ENCODE measurements around the gene LGI2. TPM values are rescaled to one million over a fixed set of nuclear protein-coding genes. Genes with fewer than 3 reads are reported as not detected.

The LGI2 gene
- total and polyA plus RNA-seq, 7 donors: 0.08 to 1.0 (median 0.32) TPM

DNA sequence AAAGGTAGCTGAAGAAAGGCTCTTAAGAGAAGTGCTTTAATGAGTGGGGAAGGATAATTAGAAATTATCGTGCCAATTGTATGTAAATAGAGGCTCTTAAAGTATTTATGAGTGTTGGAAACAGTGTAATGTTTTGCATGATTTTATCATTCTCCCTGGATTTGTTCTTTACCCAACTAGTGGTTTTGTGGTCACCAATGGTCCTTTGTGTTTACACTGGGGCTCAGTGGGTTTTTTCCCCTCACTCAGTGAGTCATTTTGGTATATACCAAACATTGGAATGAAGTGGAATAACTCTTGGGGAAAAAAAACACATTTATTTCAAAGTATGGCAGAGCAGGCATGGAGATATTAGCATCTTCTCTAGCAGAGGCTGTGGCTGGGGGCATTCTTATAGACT is 20.8 kb upstream of the LGI2 start:
- no peak for DNase-seq

DNA sequence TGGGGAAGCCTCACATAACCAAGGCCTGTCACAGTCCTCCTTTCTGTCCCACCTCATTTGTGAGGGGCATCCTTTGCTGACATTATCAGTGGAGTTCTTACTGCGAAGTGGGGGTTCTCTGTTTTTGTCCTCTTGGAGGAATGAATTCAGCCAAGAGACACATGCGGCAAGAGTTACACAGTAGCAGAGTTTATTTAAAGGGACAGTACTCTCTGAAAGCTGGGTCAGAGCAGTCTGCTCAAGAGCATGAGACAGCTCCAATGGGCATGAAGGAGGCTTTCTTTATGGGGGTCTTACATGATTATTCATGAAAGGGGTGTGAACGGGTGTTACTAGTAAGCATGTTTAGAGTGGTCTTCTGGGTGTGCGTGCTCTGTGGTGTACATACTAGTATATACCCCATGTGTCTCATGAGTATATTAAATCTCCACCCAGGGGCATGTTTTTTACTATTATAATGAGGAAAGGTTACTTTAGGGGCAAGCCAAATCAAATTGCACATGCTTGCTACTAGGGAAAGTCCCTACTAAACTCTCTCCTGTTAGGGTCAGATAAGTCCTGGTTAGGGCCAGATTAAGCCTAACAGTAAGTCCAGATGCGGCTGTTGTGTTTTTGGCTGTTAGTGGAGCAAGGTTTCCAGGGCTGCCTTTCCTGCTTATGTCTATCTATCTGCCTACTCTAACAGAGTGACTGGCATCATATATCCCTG is 19.8 kb upstream of the LGI2 start:
- no peaks in the 10 kb centered on the region for H3K36me3 ChIP-seq (ENCODE audit: insufficient read depth in 1 of 2, low read depth in 1 of 2)
- H3K27ac ChIP-seq: no peak overlapping the region
- H3K9me3 ChIP-seq: no peaks in the 10 kb centered on the region
- no peak overlapping the region for H3K4me3 ChIP-seq
- H3K27me3 ChIP-seq (ENCODE audit: insufficient read depth in 3 of 3, low read length in 2 of 3): no peaks in the 10 kb centered on the region
- intact Hi-C loops (cut with DNase I): no loop called here
- no peak for DNase-seq
- ATAC-seq: no peak
- H3K4me1 ChIP-seq: no peaks in the 10 kb centered on the region
- 84 to 96% (median 92%) methylated on average over 5 of the region's 5 CpGs for WGBS, 3 donors
- TF ChIP-seq, protein P1, sequence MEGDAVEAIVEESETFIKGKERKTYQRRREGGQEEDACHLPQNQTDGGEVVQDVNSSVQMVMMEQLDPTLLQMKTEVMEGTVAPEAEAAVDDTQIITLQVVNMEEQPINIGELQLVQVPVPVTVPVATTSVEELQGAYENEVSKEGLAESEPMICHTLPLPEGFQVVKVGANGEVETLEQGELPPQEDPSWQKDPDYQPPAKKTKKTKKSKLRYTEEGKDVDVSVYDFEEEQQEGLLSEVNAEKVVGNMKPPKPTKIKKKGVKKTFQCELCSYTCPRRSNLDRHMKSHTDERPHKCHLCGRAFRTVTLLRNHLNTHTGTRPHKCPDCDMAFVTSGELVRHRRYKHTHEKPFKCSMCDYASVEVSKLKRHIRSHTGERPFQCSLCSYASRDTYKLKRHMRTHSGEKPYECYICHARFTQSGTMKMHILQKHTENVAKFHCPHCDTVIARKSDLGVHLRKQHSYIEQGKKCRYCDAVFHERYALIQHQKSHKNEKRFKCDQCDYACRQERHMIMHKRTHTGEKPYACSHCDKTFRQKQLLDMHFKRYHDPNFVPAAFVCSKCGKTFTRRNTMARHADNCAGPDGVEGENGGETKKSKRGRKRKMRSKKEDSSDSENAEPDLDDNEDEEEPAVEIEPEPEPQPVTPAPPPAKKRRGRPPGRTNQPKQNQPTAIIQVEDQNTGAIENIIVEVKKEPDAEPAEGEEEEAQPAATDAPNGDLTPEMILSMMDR (IDR thresholded peaks at IDR 0.05): no peak

More for the DNA sequence above, 20.8 kb upstream of the LGI2 start:
- 98 to 100% (median 100%) methylated on average over 1 of the region's 1 CpG for WGBS, 3 donors
- Histone ChIP-seq H3K36me3 (ENCODE audit: insufficient read depth in 1 of 2, low read depth in 1 of 2) (no peaks in the 10 kb centered on the region), H3K4me1 (no peaks in the 10 kb centered on the region), H3K27ac (no peak overlapping the region), H3K4me3 (no peak overlapping the region), H3K27me3 (ENCODE audit: insufficient read depth in 3 of 3, low read length in 2 of 3) (no peaks in the 10 kb centered on the region), H3K9me3 (no peaks in the 10 kb centered on the region)
- no peak for ATAC-seq
- intact Hi-C loops (cut with DNase I): no loop called here
- TF ChIP-seq, protein P1 (IDR thresholded peaks at IDR 0.05): no peak

DNA sequence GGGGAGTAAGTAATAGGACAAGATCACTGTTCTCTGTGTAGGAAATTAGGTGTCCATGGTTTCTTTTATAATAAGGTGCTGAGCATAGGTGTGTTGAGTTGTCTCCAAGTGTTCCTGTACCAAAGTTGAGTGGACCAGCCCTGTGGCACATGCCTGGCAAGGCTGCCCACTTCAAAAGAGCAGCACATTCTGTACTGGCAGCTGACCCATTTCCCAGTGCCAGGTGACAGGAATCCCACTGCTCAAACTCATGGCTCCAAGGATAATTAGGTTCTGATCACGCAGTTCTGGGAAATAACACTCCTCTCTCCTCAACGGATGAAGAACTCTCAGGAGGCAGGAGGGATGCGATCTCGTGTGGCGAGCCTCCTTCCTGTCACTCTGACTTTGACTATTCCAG is 12.8 kb upstream of the LGI2 start:
- ATAC-seq (no peak), DNase-seq (no peak)
- TF ChIP-seq, protein P1 (IDR thresholded peaks at IDR 0.05): no peak
- 35 to 43% (median 42%) methylated on average over 5 of the region's 5 CpGs for WGBS, 3 donors
- no peak overlapping the region for H3K4me3 ChIP-seq
- no peaks in the 10 kb centered on the region for H3K4me1 ChIP-seq
- intact Hi-C loops (cut with DNase I): no loop called here
- peaks cover 0 to 6% (median 0%) of the 10 kb centered on the region in 3 donors for H3K27me3 ChIP-seq (ENCODE audit: insufficient read depth in 3 of 3, low read length in 2 of 3)
- no peaks in the 10 kb centered on the region for H3K36me3 ChIP-seq (ENCODE audit: insufficient read depth in 1 of 2, low read depth in 1 of 2)
- no peaks in the 10 kb centered on the region for H3K9me3 ChIP-seq
- H3K27ac ChIP-seq: no peak overlapping the region

DNA sequence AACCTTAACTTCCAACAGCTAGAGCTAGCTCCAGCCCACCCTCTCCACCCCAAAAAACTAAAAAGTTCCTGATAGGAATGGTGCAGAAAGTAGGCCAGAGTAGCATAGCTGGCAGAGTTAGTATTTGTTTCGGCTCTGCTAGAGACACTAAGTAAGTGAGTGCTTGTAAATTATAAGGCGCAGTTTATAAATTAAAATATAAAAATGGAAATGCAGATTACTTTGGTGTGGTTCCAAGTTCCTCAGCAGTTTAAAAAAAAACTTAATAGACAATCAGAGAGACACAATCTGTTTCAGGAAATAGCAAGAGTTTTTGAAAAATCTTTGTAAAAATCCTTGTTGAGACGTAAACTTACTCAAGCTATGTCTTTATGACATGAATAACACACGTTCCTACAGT is 2.8 kb upstream of the LGI2 start:
- no peak overlapping the region for H3K27ac ChIP-seq
- no peak for DNase-seq
- H3K9me3 ChIP-seq: no peaks in the 10 kb centered on the region
- H3K36me3 ChIP-seq (ENCODE audit: insufficient read depth in 1 of 2, low read depth in 1 of 2): no peaks in the 10 kb centered on the region
- intact Hi-C loops (cut with DNase I): no loop called here
- ATAC-seq: no peak
- H3K4me1 ChIP-seq: no peaks in the 10 kb centered on the region
- peaks cover 0 to 51% (median 10%) of the 10 kb centered on the region in 3 donors for H3K27me3 ChIP-seq (ENCODE audit: insufficient read depth in 3 of 3, low read length in 2 of 3)
- TF ChIP-seq, protein P1 (IDR thresholded peaks at IDR 0.05): no peak
- 86 to 92% (median 91%) methylated on average over 4 of the region's 4 CpGs for WGBS, 3 donors
- H3K4me3 ChIP-seq: no peak overlapping the region

DNA sequence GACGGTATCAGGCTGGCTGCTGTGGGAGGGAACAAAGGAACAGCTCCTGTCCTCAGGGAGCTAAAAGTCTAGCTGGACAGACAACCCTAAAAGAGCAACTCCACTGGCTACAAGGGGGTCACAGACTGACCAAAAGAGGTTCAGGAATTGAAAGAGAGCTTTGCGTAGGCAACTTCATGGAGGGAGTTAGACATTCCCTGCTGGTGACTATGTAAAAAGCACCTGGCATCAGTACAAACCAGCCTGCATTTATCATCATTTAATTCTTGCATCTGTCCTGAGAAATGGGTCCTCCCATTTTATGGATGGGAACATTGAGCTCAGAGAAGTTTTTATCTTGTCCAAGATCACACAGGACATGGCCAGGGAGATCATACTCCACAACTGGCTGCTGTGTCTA is 1.4 kb upstream of the LGI2 start:
- intact Hi-C loops (cut with DNase I): no loop called here
- H3K27me3 ChIP-seq (ENCODE audit: insufficient read depth in 3 of 3, low read length in 2 of 3): peaks cover 0 to 61% (median 10%) of the 10 kb centered on the region in 3 donors
- DNase-seq (no peak), ATAC-seq (no peak)
- no peaks in the 10 kb centered on the region for H3K9me3 ChIP-seq
- no peak overlapping the region for H3K27ac ChIP-seq
- no peaks in the 10 kb centered on the region for H3K36me3 ChIP-seq (ENCODE audit: insufficient read depth in 1 of 2, low read depth in 1 of 2)
- H3K4me3 ChIP-seq: no peak overlapping the region
- WGBS, 3 donors: 80 to 82% (median 81%) methylated on average over 2 of the region's 2 CpGs
- TF ChIP-seq, protein P1 (IDR thresholded peaks at IDR 0.05): no peak
- no peaks in the 10 kb centered on the region for H3K4me1 ChIP-seq
